HG02973 (cell line): ENCODE measurements around the gene MAN1C1.

Experiments used
- ATAC-seq: cut with Tn5 transposase; IDR thresholded peaks from one replicate; pipeline ENCODE4 v1.9.1; 2021; ENCODE audit warnings: moderate library complexity; ENCODE audit not compliant: unreplicated experiment

Gene MAN1C1

GRCh38 chr1:25612421-25612820 is 4.2 kb upstream of the MAN1C1 start:
- no peak for ATAC-seq

- no peak for ATAC-seq
These were observed 3.5 kb upstream of the MAN1C1 start for GRCh38 chr1:25613091-25613490.

- ATAC-seq = no peak
These were observed 2.0 kb upstream of the MAN1C1 start for GRCh38 chr1:25614501-25615171.

GRCh38 chr1:25615172-25615541 is 1.4 kb upstream of the MAN1C1 start:
- no peak for ATAC-seq

GRCh38 chr1:25615563-25616094 is 962 bp upstream of the MAN1C1 start:
- ATAC-seq = no peak

- no peak for ATAC-seq
These were observed 515 bp downstream of the MAN1C1 start for GRCh38 chr1:25616987-25617624.

GRCh38 chr1:25617625-25618432 is 1.2 kb downstream of the MAN1C1 start:
- ATAC-seq = no peak

- no peak for ATAC-seq
These were observed 1.8 kb downstream of the MAN1C1 start for GRCh38 chr1:25618433-25618808.

GRCh38 chr1:25619101-25619890 is 2.7 kb downstream of the MAN1C1 start:
- ATAC-seq = no peak

GRCh38 chr1:25620211-25620610 is 3.6 kb downstream of the MAN1C1 start:
- ATAC-seq = no peak

GRCh38 chr1:25620701-25621350 is 4.2 kb downstream of the MAN1C1 start:
- ATAC-seq = no peak

- no peak for ATAC-seq
These were observed 5.3 kb downstream of the MAN1C1 start for GRCh38 chr1:25621876-25622275.

- ATAC-seq = no peak
These were observed 5.9 kb downstream of the MAN1C1 start for GRCh38 chr1:25622531-25622930.

- ATAC-seq = no peak
These were observed 6.4 kb downstream of the MAN1C1 start for GRCh38 chr1:25623007-25623406.

- no peak for ATAC-seq
These were observed 7.1 kb downstream of the MAN1C1 start for GRCh38 chr1:25623731-25624130.

- ATAC-seq = no peak
These were observed 7.6 kb downstream of the MAN1C1 start for GRCh38 chr1:25624156-25624555.

- ATAC-seq = no peak
These were observed 8.0 kb downstream of the MAN1C1 start for GRCh38 chr1:25624604-25625003.

GRCh38 chr1:25626018-25626417 is 9.4 kb downstream of the MAN1C1 start:
- no peak for ATAC-seq

GRCh38 chr1:25628741-25629421 is 12.3 kb downstream of the MAN1C1 start:
- no peak for ATAC-seq

GRCh38 chr1:25629836-25630235 is 13.2 kb downstream of the MAN1C1 start:
- no peak for ATAC-seq
